Chondrocyte (in vitro differentiated cells): Measurements from ENCODE around the gene OLFML1. TPM values are rescaled to one million over a fixed set of nuclear protein-coding genes. Genes with fewer than 3 reads are reported as not detected.

Experiments
- DNase-seq: peaks from one replicate; pipeline ENCODE4 v3.0.0; 2021; ENCODE audit warnings: mixed read lengths, low spot score
- H3K27ac Mint-ChIP-seq: one replicate; pipeline ENCODE4 v1.8.0; 2021; ENCODE audit warnings: mild to moderate bottlenecking, moderate library complexity, mixed read lengths; ENCODE audit not compliant: unreplicated experiment
- H3K27me3 Mint-ChIP-seq: 2 replicates; pipeline ENCODE4 v1.8.0; 2021; ENCODE audit warnings: low read depth, mixed read lengths
- H3K36me3 Mint-ChIP-seq: 2 replicates; pipeline ENCODE4 v1.8.0; 2021; ENCODE audit warnings: low read depth, mixed read lengths
- H3K4me1 Mint-ChIP-seq: 2 replicates; pipeline ENCODE4 v1.8.0; 2021; ENCODE audit warnings: low read depth, mild to moderate bottlenecking, mixed read lengths
- H3K4me3 Mint-ChIP-seq: one replicate; pipeline ENCODE4 v1.8.0; 2021; ENCODE audit warnings: mild to moderate bottlenecking, moderate library complexity, mixed read lengths; ENCODE audit not compliant: unreplicated experiment
- H3K9me3 Mint-ChIP-seq: 2 replicates; pipeline ENCODE4 v1.8.0; 2021; ENCODE audit warnings: low read depth, mixed read lengths
- total RNA-seq: library from RNA; stranded (reverse); gene quantifications from 3 replicates; pipeline ENCODE4 v1.2.1, GENCODE V29; 2021
- TF ChIP-seq, protein P1 (sequence below): fragments of 200-600 bp; sonication (generic); IDR thresholded peaks from 2 replicates; pipeline ENCODE4 v1.5.0; 2021; ENCODE audit warnings: antibody characterized with exemption, mild to moderate bottlenecking, moderate library complexity

The OLFML1 gene
- total RNA-seq, 1 donor from 2014 or later: 12.3 TPM

DNA sequence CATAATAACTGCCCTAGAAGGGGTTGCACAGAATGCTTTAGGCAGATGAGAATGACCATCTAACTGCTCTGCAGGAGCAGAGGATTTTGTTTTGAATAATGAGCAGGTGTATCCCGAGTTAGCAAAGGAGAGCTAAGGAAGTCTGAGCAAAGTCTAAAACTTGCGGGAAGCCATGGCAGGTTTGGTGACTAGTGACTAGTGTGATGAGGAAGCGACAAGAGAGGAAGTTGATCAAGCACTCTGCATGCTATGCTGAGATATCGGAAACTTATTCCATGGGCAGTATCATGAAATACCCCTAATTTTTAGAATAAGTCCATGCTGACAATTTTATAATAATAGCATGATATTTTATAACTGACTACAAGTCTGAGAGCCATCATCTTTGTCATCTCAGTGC is 12.9 kb downstream of the OLFML1 start:
- no peak for DNase-seq
- TF ChIP-seq, protein P1, sequence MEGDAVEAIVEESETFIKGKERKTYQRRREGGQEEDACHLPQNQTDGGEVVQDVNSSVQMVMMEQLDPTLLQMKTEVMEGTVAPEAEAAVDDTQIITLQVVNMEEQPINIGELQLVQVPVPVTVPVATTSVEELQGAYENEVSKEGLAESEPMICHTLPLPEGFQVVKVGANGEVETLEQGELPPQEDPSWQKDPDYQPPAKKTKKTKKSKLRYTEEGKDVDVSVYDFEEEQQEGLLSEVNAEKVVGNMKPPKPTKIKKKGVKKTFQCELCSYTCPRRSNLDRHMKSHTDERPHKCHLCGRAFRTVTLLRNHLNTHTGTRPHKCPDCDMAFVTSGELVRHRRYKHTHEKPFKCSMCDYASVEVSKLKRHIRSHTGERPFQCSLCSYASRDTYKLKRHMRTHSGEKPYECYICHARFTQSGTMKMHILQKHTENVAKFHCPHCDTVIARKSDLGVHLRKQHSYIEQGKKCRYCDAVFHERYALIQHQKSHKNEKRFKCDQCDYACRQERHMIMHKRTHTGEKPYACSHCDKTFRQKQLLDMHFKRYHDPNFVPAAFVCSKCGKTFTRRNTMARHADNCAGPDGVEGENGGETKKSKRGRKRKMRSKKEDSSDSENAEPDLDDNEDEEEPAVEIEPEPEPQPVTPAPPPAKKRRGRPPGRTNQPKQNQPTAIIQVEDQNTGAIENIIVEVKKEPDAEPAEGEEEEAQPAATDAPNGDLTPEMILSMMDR: no peak
- no peak overlapping the region for H3K4me3 Mint-ChIP-seq
- no peak overlapping the region for H3K27ac Mint-ChIP-seq
- H3K27me3 Mint-ChIP-seq: no peaks in the 10 kb centered on the region
- H3K36me3 Mint-ChIP-seq: peaks cover 4% of the 10 kb centered on the region
- H3K4me1 Mint-ChIP-seq: no peaks in the 10 kb centered on the region
- no peaks in the 10 kb centered on the region for H3K9me3 Mint-ChIP-seq

- Mint-ChIP-seq H3K27me3 (no peaks in the 10 kb centered on the region), H3K4me3 (no peak overlapping the region)
These were observed 13.8 kb downstream of the OLFML1 start for GRCh38 chr11:7499081-7499480.

DNA sequence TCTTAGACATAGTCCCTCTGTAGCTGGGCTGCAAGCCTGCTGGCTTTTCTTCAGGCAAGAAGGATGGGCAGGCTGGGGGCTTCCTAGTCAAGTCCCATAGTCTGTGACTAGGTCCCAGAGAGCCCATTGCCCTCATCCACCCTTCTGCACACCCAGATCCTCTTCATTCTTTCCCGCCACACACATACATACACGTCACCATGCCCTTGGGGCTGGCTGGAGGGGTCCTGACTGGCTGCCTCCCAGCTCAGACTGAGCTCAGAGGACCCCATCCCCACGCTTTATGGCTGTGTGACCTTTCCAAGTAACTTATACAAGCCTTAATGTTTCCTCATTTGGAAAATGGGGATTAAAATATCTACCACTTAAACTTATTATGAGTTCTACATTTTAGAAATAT is 14.9 kb downstream of the OLFML1 start:
- DNase-seq: no peak
- Mint-ChIP-seq H3K9me3 (no peaks in the 10 kb centered on the region), H3K36me3 (peaks cover 2% of the 10 kb centered on the region), H3K4me1 (no peaks in the 10 kb centered on the region), H3K27me3 (no peaks in the 10 kb centered on the region), H3K27ac (no peak overlapping the region), H3K4me3 (no peak overlapping the region)
- TF ChIP-seq, protein P1: no peak

More at GRCh38 chr11:7499081-7499480, 13.8 kb downstream of the OLFML1 start:
- Mint-ChIP-seq H3K27ac (no peak overlapping the region), H3K36me3 (peaks cover 4% of the 10 kb centered on the region), H3K4me1 (no peaks in the 10 kb centered on the region), H3K9me3 (no peaks in the 10 kb centered on the region)
- TF ChIP-seq, protein P1: no peak
- DNase-seq: no peak

- Mint-ChIP-seq H3K4me1 (no peaks in the 10 kb centered on the region), H3K4me3 (no peak overlapping the region), H3K27me3 (no peaks in the 10 kb centered on the region), H3K27ac (no peak overlapping the region), H3K36me3 (peaks cover 3% of the 10 kb centered on the region), H3K9me3 (no peaks in the 10 kb centered on the region)
- DNase-seq: no peak
- TF ChIP-seq, protein P1: no peak
These were observed 15.9 kb downstream of the OLFML1 start for GRCh38 chr11:7501251-7501650.

DNA sequence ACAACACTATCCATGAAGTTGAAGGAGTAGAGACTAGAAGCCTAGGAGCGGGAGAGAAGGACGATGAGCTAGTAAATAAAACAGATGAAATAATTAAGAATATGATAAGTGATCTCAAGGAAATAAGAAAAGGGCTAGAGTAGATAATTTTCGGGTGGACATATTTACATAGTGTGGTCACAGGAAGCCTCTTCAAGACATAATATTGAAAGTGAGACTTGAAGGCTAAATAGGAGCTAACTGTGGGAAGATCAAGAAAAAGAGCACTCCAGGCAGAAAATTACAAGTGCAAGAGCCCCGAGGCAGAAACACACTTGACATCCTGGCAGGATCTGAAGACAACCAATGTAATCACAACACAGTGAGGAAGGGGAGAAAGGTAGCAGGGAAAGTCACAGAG is 16.6 kb downstream of the OLFML1 start:
- Mint-ChIP-seq H3K4me3 (no peak overlapping the region), H3K9me3 (no peaks in the 10 kb centered on the region), H3K27ac (no peak overlapping the region), H3K27me3 (no peaks in the 10 kb centered on the region), H3K36me3 (peaks cover 3% of the 10 kb centered on the region), H3K4me1 (no peaks in the 10 kb centered on the region)
- DNase-seq: no peak
- TF ChIP-seq, protein P1: no peak
